ENCODE data around the gene THSD7B. TPM values are rescaled to one million over a fixed set of nuclear protein-coding genes. Genes with fewer than 3 reads are reported as not detected.

THSD7B gene
- total RNA-seq, 1 donor from 2014 or later: not detected

GRCh38 chr2:137221797-137222492, 456.6 kb downstream of the THSD7B start:
- DNase-seq (ENCODE audit: low read depth) (peak; percentile 31), FAIRE-seq (no peak)
- no peaks in the 10 kb centered on the region for H3K36me3 ChIP-seq (ENCODE audit: control insufficient read depth, insufficient read depth, low read length)
- no peak overlapping the region for H3K4me3 ChIP-seq (ENCODE audit: low read depth, low read length)
- H3K27me3 ChIP-seq (ENCODE audit: control insufficient read depth, insufficient read depth, low read length): no peaks in the 10 kb centered on the region
- no peak for TF ChIP-seq CTCF (IDR thresholded peaks at IDR 0.05; ENCODE audit: insufficient read depth, low read length, severe bottlenecking)

- no peaks in the 10 kb centered on the region for H3K27me3 ChIP-seq (ENCODE audit: control insufficient read depth, insufficient read depth, low read length)
- no peak for DNase-seq (ENCODE audit: low read depth)
- no peaks in the 10 kb centered on the region for H3K36me3 ChIP-seq (ENCODE audit: control insufficient read depth, insufficient read depth, low read length)
- no peak overlapping the region for H3K4me3 ChIP-seq (ENCODE audit: low read depth, low read length)
- no peak for FAIRE-seq
- no peak for TF ChIP-seq CTCF (IDR thresholded peaks at IDR 0.05; ENCODE audit: insufficient read depth, low read length, severe bottlenecking)
Measured at GRCh38 chr2:137223722-137224121, 458.4 kb downstream of the THSD7B start.

- DNase-seq (ENCODE audit: low read depth): peak; percentile 61
- TF ChIP-seq CTCF (IDR thresholded peaks at IDR 0.05; ENCODE audit: insufficient read depth, low read length, severe bottlenecking): no peak
- FAIRE-seq: no peak
- H3K4me3 ChIP-seq (ENCODE audit: low read depth, low read length): no peak overlapping the region
- H3K27me3 ChIP-seq (ENCODE audit: control insufficient read depth, insufficient read depth, low read length): no peaks in the 10 kb centered on the region
- H3K36me3 ChIP-seq (ENCODE audit: control insufficient read depth, insufficient read depth, low read length): no peaks in the 10 kb centered on the region
Measured at GRCh38 chr2:137228566-137228965, 463.2 kb downstream of the THSD7B start.

GRCh38 chr2:137229834-137230233, 464.5 kb downstream of the THSD7B start:
- FAIRE-seq: no peak
- DNase-seq (ENCODE audit: low read depth): no peak
- no peak for TF ChIP-seq CTCF (IDR thresholded peaks at IDR 0.05; ENCODE audit: insufficient read depth, low read length, severe bottlenecking)
- Histone ChIP-seq H3K27me3 (ENCODE audit: control insufficient read depth, insufficient read depth, low read length) (no peaks in the 10 kb centered on the region), H3K36me3 (ENCODE audit: control insufficient read depth, insufficient read depth, low read length) (no peaks in the 10 kb centered on the region), H3K4me3 (ENCODE audit: low read depth, low read length) (no peak overlapping the region)

- FAIRE-seq: no peak
- TF ChIP-seq CTCF (IDR thresholded peaks at IDR 0.05; ENCODE audit: insufficient read depth, low read length, severe bottlenecking): no peak
- H3K27me3 ChIP-seq (ENCODE audit: control insufficient read depth, insufficient read depth, low read length): no peaks in the 10 kb centered on the region
Measured at GRCh38 chr2:137231628-137232027, 466.3 kb downstream of the THSD7B start.

GRCh38 chr2:137232076-137232475, 466.7 kb downstream of the THSD7B start:
- no peak overlapping the region for H3K4me3 ChIP-seq (ENCODE audit: low read depth, low read length)
- H3K36me3 ChIP-seq (ENCODE audit: control insufficient read depth, insufficient read depth, low read length): no peaks in the 10 kb centered on the region
- no peaks in the 10 kb centered on the region for H3K27me3 ChIP-seq (ENCODE audit: control insufficient read depth, insufficient read depth, low read length)
- no peak for DNase-seq (ENCODE audit: low read depth)
- no peak for TF ChIP-seq CTCF (IDR thresholded peaks at IDR 0.05; ENCODE audit: insufficient read depth, low read length, severe bottlenecking)
- FAIRE-seq: no peak

More at GRCh38 chr2:137231628-137232027, 466.3 kb downstream of the THSD7B start:
- no peak overlapping the region for H3K4me3 ChIP-seq (ENCODE audit: low read depth, low read length)
- H3K36me3 ChIP-seq (ENCODE audit: control insufficient read depth, insufficient read depth, low read length): no peaks in the 10 kb centered on the region
- no peak for DNase-seq (ENCODE audit: low read depth)

All from bronchial epithelial cell (primary cell).